NCI-H345 (cell line): ENCODE measurements around the gene NPTX2.
"Not testable (repeated sequence)": the region's sequence is repeated elsewhere in the genome, so short reads cannot be mapped to it uniquely, and the experiment has no call there.

ENCODE experiments used
- DNase-seq: peaks from one replicate; lab custom pipeline; 2025; lab: John Stamatoyannopoulos, UW

NPTX2 gene

GRCh38 chr7:98617051-98617959 is at the start of gene NPTX2:
NPTX2 (plus strand) TSS chr7:98617285; CDS start chr7:98617462, 177 bp downstream.
- peak; percentile 95 for DNase-seq

GRCh38 chr7:98567991-98568390 is 49.1 kb upstream of the NPTX2 start:
- DNase-seq, result no peak

- DNase-seq, result no peak
These were observed 48.2 kb upstream of the NPTX2 start for GRCh38 chr7:98568891-98569290.

GRCh38 chr7:98569691-98570337 is 47.3 kb upstream of the NPTX2 start:
- no peak for DNase-seq

- DNase-seq, result no peak
These were observed 46.1 kb upstream of the NPTX2 start for GRCh38 chr7:98571006-98571405.

GRCh38 chr7:98571986-98572385 is 45.1 kb upstream of the NPTX2 start:
- no peak for DNase-seq

GRCh38 chr7:98572716-98573115 is 44.4 kb upstream of the NPTX2 start:
- DNase-seq, result not testable (repeated sequence)

GRCh38 chr7:98573816-98574215 is 43.3 kb upstream of the NPTX2 start:
- DNase-seq, result no peak

- no peak for DNase-seq
These were observed 41.2 kb upstream of the NPTX2 start for GRCh38 chr7:98575878-98576277.

- DNase-seq, result no peak
These were observed 32.3 kb upstream of the NPTX2 start for GRCh38 chr7:98584830-98585229.

- DNase-seq, result no peak
These were observed 25.2 kb upstream of the NPTX2 start for GRCh38 chr7:98591926-98592325.

GRCh38 chr7:98594348-98594747 is 22.7 kb upstream of the NPTX2 start:
- DNase-seq, result no peak

- no peak for DNase-seq
These were observed 22.3 kb upstream of the NPTX2 start for GRCh38 chr7:98594787-98595186.

- DNase-seq, result no peak
These were observed 18.1 kb upstream of the NPTX2 start for GRCh38 chr7:98598846-98599615.

GRCh38 chr7:98599886-98600285 is 17.2 kb upstream of the NPTX2 start:
- DNase-seq, result no peak

GRCh38 chr7:98602755-98603398 is 14.2 kb upstream of the NPTX2 start:
- no peak for DNase-seq

- no peak for DNase-seq
These were observed 13.7 kb upstream of the NPTX2 start for GRCh38 chr7:98603399-98603788.

- no peak for DNase-seq
These were observed 3.3 kb upstream of the NPTX2 start for GRCh38 chr7:98613601-98614425.

GRCh38 chr7:98616381-98617050 is 569 bp upstream of the NPTX2 start:
- peak; percentile 76 for DNase-seq

GRCh38 chr7:98617960-98618418 is 904 bp downstream of the NPTX2 start:
- DNase-seq, result no peak
